NCI-H1105 treated with DMSO at 0.1 percent for 48 hours (cell line): ENCODE data around the gene LPP.
A peak's percentile ranks its signal among the peaks of the same experiment; 100 is the strongest.
"Not testable (repeated sequence)": the region's sequence is repeated elsewhere in the genome, so short reads cannot be mapped to it uniquely, and the experiment has no call there.

ENCODE experiments used
- DNase-seq: peaks from one replicate; lab custom pipeline; 2025; lab: John Stamatoyannopoulos, UW

Gene LPP

DNA sequence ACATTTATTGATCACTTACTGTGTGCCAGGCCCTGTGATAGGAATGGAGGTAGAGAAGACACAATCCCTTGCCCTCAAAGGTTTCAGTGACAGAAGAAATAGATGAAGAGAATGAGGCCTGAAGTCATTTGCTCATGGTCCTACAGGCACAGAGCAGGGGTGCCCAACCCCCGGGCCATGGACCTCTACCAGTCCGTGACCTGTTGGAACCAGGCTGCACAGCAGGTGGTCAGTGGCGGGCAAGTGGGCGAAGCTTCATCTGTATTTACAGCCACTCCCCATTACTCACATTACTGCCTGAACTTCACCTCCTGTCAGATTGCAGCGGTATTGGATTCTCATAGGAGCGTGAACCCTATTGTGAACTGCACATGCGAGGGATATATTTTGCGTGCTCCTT lies 480.3 kb downstream of the LPP start:
- no peak for DNase-seq

DNA sequence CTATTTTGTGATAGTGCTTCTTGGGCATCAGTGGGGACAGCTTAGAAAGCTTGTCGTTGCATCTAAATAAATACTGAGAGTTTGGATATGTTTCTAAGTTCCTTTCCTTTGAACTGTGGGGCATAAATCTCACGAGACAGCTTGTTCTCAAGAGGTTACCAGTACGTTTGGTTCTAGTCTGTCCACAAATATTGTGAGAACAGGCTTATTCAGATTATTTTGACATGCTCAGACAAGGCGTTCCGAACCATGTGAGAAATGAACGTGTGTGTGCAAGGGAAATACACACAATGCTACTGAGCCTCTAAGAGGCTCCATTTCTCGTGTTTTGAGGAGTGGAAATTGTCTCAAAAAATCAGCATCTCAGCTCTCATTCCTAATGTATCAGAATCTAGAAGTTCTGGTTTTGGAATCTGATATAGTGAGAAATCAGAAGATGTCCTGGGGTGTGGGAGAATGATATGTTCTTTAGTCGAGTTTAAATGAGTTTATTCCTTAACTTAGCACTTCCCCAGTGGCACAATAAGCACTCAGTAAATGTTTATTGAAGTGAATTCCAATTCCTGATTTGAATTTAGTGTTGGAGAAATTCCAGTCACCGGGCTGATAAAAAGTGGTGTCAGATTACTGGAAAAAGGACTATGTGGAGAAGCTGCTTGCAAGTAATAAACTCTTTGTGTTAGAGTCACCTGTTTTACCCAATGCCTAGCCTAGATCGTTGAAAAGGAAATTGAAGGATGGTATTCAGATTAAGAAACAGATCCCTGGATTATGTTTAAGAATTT lies 481.5 kb downstream of the LPP start:
- peak; percentile 54 for DNase-seq

DNA sequence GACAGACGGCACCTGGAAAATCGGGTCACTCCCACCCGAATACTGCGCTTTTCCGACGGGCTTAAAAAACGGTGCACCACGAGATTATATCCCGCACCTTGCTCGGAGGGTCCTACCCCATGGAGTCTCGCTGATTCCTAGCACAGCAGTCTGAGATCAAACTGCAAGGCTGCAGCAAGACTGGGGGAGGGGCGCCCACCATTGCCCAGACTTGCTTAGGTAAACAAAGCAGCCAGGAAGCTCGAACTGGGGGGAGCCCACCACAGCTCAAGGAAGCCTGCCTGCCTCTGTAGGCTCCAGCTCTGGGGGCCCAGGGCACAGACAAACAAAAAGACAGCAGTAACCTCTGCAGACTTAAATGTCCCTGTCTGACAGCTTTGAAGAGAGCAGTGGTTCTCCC lies 482.3 kb downstream of the LPP start:
- DNase-seq: not testable (repeated sequence)

DNA sequence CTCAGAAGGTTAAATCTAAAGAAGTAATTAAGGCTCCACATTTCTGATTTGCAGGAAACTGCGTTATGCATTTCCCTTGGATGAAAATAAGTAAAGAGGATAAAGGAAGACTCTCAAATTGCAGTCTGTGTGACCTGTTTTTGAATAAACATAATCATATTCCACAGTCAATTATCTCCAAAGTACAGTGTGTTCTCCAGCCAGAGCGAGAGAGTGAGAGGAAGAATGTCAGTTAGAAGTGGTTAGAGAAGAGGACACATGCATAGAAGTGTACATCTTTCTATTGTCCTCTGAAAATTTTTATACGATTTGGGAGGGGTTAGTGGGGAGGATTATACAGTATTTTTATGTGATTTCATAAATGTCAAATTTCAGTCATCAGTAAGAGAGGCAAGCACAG lies 487.1 kb downstream of the LPP start:
- DNase-seq: no peak

DNA sequence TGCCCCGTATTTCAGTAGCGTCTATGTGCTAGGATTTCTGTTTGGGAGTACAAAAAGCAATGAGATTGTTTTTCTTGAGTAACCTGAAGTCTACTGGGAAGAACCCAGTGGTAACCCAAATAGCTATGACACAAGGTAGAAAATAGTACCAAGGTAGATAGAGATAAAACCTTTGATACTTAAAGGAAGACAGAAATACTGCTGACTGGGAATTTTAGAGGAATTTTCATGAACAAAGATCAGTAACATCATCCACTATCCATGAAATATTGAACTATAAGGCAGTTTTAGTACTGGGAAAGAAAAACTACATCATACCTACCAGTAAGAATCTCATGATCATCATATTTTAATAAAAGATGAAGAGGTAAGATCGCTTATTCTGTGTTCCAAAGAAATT lies 489.8 kb downstream of the LPP start:
- no peak for DNase-seq

DNA sequence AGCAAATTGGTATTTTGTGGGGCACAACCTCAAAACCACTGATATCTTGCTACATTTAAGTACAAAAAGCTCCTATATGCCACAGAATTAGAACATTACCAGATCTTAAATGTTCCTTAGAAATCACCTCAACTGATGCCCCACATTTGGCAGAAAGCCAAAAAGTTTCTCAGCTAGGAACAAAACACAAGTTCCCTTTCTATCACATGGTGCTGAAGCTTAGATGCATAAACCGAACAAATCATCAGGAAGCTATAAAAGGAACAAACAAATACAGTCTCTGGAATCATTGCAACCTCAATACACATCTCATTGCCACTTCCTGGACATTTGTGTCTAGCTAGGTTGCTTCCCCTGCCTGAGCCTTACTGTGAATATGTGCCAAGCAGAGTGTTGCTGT lies 492.6 kb downstream of the LPP start:
- peak; percentile 40 for DNase-seq

DNA sequence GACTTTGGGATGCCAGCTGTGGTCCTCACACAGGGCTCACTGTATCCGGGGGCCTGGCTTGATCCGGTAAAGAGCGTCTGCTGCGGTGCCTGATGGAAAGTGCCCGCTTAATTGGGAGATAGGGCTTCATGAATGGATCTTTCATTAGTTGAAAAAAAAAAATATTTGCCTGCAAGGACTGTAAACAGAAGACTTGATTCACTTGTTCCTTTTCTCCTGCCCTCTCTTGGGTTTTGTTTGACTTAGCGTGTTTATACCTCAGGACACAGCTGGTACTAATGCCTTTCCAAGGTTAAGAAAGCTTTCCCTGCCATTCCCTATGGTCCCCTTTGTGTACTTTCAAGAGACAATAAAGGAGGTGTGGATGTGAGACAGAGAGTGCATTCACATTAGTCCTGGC lies 493.3 kb downstream of the LPP start:
- no peak for DNase-seq

DNA sequence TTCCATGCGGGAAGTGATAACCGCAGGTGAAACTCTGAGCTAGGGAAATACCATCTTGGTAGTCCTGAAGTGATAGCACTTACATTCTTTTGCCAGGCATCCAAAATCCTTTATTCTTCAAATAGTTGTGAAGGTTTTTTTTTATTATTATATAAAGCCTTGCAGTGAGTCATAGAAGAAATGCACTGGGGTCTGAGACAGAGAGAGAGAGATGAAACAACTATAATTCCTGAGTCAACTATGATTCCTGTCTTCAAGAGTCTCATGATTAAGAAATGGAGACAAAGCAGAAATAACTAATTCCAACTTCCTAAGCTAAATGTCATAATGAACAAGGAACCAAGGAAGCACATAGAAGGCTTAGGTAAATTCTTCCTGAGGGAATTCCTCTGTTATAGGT lies 495.6 kb downstream of the LPP start:
- no peak for DNase-seq

DNA sequence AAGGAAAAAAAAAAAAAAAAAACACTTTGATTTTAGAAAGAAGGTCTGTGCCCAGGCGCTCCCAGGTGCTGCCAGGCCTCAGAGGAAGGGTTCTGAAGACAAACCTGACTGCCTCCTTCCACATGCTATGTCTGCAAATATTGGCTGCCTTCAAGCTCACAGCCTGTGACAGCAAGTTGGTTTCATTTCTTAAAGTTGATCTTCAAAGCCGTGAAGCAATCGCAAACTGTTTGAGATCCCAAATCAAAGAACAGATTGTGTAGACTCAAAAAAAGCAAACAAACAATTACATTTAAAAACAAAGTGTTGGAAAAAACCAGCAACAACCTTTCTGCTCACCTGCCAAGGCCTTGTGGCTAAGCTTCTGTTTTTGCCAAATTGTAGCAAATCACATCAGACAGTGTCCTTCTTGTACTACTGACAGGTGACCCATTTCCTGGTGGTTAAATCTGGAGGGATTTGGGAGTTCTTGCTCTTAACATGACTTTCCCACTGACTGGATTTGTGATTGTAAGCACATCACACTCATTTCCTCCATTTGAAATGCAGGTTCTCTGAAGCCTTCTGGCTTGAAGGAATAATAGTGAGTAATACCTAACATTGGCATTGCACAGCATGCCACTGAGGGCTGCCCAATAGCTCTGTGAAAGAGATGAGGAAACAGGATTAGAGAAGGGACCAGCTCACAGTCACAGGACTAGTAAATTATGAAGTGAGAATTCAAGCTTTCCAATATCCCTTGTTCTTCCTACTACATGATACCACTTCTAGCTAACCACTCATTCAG lies 502.4 kb downstream of the LPP start:
- DNase-seq: no peak

DNA sequence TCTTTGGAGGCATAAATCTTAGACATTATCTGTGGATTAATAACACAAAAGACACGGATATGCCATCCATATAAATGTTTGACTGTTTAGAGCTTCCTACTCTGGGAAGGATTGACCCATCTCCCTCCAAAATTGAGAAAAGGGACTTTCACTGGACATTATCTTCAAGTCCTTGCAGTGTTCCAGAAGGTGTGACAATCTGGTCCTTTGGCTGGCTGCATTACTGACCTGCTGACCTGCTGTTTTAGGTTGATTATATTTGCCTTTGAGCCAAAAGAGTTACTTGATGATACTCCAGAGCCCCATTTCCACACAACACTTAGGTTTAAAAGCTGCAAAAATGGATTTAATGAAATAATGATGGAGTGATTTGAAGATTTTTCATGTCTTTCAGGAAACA lies 504.6 kb downstream of the LPP start:
- DNase-seq: no peak

DNA sequence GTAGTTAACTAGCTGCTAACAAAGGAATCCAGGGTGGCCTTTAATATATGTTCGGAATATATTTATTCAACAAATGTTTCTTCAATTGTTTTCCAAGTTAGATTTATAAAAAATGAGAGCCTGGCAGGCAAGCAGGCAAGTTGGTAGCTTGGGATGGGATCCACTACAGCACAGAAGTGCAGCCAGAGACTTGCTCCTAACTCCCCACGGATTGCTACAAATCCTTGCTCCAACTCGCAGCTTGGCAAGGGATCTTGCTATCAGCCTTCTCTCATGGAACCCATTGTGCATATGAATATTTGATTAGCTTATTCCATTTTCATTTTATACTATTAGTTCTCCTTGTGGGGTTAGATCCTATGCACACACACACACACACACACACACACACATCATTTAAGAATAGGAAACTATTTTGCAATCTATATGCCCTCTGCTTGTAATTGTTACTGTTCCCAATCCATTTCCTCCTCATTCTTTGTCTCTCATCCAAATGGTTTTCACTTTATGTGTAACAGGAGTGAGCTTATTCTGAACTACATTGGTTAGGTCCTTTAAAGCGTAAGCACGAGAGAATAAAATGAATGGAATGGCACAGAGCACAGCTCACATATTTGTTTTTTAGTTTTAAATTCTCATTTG lies 505.6 kb downstream of the LPP start:
- no peak for DNase-seq

DNA sequence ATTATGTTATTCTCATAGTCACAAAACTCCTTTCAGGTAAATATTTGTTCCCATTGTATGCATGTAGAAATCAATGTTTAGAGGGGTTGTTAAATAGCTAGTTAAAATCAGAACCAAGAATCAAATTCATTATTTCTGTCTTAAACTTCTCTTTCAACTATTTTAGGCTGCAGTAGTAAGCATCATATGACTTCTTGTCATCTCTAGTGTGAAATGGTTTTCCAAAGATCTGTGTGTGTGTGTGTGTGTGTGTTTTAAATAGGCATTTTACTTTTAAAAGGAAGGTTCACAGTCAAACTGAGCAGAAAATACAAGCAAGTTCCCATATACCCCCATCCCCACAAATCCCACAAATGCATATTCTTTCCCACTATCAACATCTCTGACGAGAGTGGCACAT lies 506.5 kb downstream of the LPP start:
- no peak for DNase-seq

DNA sequence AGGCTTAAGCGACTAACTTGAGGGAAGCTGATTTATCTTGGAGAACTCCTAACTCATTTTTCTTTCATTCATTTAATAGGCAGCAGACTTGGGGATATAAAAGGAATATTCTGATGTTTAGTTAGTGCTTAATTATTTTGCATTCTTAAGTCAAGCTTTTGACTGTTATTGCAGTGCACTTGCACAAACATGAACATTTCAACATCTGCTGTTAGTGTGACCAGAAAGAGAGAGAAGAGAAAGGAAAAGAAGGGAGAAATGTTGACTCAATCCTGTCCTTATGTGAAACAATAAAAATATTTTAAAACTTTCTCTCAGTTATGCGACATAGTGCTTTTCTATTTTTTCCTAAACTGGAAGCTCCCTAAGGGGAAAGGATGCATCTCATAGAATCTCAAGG lies 507.8 kb downstream of the LPP start:
- no peak for DNase-seq

DNA sequence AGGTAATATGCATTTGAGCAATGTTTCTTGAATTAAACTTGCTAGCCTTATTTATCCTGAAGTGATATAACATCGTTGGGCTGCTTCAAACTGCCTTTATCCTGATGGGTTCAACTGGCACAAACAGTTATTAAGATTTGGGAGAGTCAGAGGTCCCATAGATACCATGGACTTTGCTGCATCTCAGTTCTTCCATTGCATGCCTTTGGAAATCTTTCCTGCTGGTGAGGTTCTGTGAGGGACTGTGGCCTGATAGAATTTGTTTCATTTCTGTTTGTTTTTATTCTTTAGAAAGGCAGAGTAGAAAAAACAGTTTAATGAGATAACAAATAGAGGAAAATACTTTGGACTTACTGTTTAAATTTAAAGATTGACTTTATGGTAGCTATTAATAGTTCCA lies 508.3 kb downstream of the LPP start:
- no peak for DNase-seq

DNA sequence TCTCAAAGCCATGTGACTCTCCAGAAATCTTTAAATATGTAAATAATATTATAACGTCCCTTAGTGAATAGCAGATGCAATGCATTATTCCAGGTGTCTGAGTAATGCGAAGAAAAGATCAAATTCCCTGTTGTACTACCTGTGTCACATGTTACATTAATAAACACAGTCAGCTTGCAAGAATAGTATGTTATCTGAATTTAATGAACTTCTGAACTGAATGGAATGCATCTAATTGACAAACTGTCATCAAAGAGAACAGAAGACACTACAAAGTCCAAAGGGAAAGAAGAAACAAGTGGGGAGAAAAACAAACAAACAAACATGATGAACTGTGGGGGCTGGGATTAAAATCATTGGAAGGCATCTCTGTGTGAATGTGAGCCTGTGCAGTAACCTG lies 508.8 kb downstream of the LPP start:
- no peak for DNase-seq

DNA sequence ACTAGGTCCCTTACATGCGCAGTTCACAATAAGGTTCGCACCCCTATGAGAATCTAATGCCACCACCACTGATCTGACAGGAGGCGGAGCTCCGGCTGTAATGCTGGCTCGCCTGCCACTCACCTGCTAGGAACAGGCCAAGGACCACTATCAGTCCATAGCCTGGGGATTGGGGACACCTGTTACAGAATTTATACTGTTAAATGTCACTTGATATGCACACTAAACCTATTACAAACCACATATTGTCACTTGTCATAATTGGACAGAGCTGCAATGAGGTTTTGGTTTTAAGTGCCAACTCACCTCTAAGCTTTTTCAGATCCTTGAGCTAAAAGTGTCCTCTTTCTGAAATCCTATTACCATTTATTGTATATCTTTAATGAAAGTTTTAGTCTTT lies 509.9 kb downstream of the LPP start:
- DNase-seq: no peak

DNA sequence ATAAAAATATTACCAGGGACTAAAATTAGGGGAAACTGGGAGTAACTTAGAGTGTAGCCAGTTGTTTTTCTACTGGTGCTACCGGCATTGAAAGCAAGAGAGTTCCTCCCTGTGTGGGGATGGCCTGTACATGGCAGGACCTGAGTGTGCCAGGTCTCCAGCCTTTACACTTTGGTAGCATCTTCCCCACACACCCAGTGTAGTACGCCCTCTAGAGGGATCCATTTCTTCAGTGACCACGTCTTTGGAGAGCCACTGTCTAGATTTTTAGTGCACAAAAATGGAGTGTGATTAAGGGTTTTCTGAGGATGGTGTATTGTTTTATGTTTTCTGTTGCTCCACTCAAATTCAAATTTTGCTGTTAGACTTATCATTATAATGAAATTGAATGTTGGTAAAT lies 510.8 kb downstream of the LPP start:
- no peak for DNase-seq

DNA sequence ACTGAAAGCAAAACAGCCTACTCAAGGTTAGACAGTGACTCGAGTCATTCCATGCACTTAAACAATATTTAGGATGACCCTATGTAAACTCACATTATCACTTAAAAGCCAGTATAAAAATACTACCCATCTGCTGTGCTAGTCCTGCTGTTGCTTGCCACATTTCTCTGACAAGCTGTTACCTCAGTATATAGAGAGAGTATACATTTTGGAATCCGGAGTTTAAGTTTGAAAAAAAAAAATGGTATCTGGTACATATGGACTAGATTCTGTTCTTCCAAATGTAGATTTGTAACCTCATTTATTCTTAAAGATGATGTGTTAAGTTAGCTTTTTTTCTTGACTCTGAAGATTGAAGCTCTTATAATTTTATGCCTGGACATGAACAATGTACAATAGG lies 514.0 kb downstream of the LPP start:
- no peak for DNase-seq

DNA sequence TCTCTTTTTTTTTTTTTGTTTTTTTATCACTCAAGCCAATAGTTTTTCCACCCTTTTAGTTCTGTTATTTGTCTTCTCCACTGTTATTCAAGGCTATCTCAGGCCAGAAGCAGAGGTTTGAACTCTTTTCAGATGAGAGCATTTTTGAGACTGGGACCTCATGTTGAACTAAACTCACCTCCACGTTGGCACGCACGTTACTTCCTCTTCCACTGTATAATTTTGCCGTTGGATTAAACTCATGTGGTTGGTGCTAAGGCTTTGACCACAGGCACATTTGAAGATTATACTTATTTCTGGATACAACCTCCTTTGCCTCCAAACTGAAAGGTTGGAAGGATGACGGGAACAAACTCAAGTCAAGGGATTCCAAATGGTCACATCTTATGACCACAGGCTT lies 516.5 kb downstream of the LPP start:
- no peak for DNase-seq

DNA sequence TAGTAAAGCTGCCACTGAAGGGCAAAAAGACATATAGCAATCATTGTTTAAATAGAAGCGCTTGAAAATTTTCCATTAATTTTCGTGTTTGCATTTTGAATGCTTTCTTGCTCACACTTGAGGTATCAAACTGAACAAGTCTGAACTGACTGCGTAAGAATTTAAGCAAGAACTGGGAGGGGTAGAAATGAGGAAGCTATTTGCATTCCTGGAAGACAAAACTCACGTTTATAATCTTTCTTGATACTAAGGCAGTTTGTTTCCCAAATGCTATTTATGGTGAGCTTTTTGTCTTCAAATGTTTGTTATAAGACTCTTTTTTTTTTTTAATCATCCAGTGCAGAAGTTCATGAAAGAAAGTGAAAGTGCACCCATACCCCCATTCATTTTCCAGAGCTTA lies 518.0 kb downstream of the LPP start:
- no peak for DNase-seq

DNA sequence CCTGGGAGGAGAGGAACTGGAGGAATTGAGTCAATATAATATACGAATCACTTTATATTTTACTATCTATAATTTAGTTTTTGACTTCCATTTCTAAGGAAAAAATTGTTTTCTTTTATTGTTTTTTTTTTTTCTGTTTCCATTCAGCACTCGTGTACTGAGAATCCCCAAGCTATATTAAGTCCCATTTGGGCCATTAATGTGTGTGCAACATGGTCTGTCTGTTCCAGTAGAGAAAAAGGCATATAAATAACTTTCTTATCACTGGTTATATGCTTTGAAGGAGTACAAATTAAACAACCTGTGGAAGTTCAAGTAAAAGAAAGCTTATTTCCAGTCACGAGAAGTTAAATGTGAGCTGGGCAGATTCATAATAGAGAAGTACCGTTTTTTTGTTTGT lies 518.9 kb downstream of the LPP start:
- DNase-seq: no peak

DNA sequence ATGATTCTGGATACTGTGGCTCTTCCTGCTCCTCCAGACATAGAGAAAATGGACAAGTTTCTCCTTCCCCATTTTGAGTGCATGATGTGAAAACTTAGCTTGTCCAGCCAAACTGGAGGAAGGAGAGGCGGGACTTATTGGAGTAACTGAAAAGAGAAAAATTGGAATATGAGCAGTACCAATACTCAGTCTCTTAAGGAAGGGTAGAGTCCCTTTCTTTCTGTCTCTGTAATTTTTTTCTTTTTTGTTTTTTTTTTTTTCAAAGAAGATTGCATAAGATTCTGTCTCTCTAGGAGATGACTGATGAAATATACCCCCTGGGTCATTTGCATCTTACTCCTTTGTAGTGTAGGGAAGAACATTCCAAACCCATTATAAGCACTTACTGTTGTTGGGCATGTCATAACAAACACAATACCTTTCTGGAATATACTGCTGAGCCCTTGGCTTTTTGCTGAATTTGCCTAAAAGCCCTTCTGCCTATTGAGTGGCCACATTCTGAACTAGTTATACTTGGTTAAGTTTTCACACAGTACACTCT lies 519.8 kb downstream of the LPP start:
- no peak for DNase-seq

DNA sequence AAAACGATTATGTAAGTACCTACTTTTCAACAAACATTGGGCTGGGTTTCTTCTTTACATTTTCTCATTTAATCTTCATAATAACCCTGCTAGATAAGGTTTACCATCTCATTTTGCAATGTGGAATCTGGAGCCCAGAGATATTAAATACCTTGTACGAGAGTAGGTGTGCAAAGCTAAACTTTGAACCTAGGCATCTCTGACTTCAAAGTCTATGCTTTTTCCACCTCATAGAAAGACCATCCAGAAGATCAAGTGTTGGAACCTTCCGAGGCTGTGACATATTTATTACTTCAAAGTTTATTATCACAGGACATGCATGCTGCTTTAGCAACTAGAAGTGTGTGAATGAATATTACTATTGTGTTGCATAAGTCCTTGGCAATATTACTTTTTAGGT lies 520.6 kb downstream of the LPP start:
- no peak for DNase-seq
